Colonic mucosa (tissue), 4 donors: Measurements from ENCODE around the gene FAM114A2. TPM values are rescaled to one million over a fixed set of nuclear protein-coding genes. Genes with fewer than 3 reads are reported as not detected.

Experiments
- DNase-seq: peaks from one replicate; pipeline ENCODE4 v3.0.0-alpha.2; 2020
- H3K27ac ChIP-seq: fragments of 200-600 bp; one replicate; pipeline ENCODE4 v1.8.0; 2021
- H3K27me3 ChIP-seq: fragments of 200-600 bp; one replicate; pipeline ENCODE4 v1.8.0; 2021
- H3K36me3 ChIP-seq: fragments of 200-600 bp; one replicate; pipeline ENCODE4 v1.8.0; 2021
- H3K4me1 ChIP-seq: fragments of 200-600 bp; one replicate; pipeline ENCODE4 v1.8.0; 2021; ENCODE audit warnings: mild to moderate bottlenecking
- H3K4me3 ChIP-seq: fragments of 200-600 bp; one replicate; pipeline ENCODE4 v1.8.0; 2021
- H3K9ac ChIP-seq, 2 donors: one replicate each; pipeline ENCODE4 v1.7.0; 2013; ENCODE audit warnings: control low read depth in 2 of 2, low read depth in 2 of 2, low read length in 2 of 2
- H3K9me3 ChIP-seq: fragments of 200-600 bp; one replicate; pipeline ENCODE4 v1.8.0; 2021
- CTCF ChIP-seq: fragments of 200-600 bp; IDR thresholded peaks from one replicate; pipeline ENCODE4 v1.8.0; 2022; ENCODE audit warnings: antibody characterized with exemption, mild to moderate bottlenecking
- intact Hi-C: fragments of 100-400 bp; cut with DNase I; formaldehyde crosslinking; loops from one replicate; pipeline ENCODE4 v1.14.1; 2022
- total RNA-seq, 2 donors: library from RNA; stranded (reverse); fragmentation: NEBNext Ultra II Directional in 1 of 2; extraction: Animal tissue kit (Norgen Biotek cat#: 25700) in 1 of 2; gene quantifications; one replicate each; pipeline ENCODE4 v1.2.1, GENCODE V29; 2021
- donor health status: healthy.
- donor health status: DM: no; HTN: no; CAD: no.
- donor health status: DM: no; HTN: no; CAD: no.

Gene FAM114A2
- total RNA-seq, 2 donors from 2014 or later: 15.8 to 16.0 TPM

GRCh38 chr5:153979028-153979783, 59.5 kb downstream of the FAM114A2 start:
- Histone ChIP-seq H3K4me3 (no peak overlapping the region), H3K27ac (no peak overlapping the region), H3K27me3 (no peaks in the 10 kb centered on the region), H3K36me3 (no peaks in the 10 kb centered on the region), H3K4me1 (no peaks in the 10 kb centered on the region), H3K9me3 (no peaks in the 10 kb centered on the region), H3K9ac (no peak overlapping the region)
- no peak for DNase-seq
- TF ChIP-seq CTCF: no peak
- intact Hi-C loops: loop anchor here (5.0 to 10.0 kb wide), 3 partner anchors 198 to 646 kb away; no protein-coding TSS in a partner anchor

- no peak overlapping the region for H3K27ac ChIP-seq
- no peaks in the 10 kb centered on the region for H3K9me3 ChIP-seq
- TF ChIP-seq CTCF: no peak
- no peaks in the 10 kb centered on the region for H3K27me3 ChIP-seq
- no peak overlapping the region for H3K9ac ChIP-seq
- H3K36me3 ChIP-seq: no peaks in the 10 kb centered on the region
- no peak overlapping the region for H3K4me3 ChIP-seq
- DNase-seq: no peak
- no peaks in the 10 kb centered on the region for H3K4me1 ChIP-seq
- intact Hi-C loops: loop anchor here (5.0 to 10.0 kb wide), 3 partner anchors 203 to 650 kb away; no protein-coding TSS in a partner anchor
Measured at GRCh38 chr5:153974813-153975163, 63.9 kb downstream of the FAM114A2 start.

DNA sequence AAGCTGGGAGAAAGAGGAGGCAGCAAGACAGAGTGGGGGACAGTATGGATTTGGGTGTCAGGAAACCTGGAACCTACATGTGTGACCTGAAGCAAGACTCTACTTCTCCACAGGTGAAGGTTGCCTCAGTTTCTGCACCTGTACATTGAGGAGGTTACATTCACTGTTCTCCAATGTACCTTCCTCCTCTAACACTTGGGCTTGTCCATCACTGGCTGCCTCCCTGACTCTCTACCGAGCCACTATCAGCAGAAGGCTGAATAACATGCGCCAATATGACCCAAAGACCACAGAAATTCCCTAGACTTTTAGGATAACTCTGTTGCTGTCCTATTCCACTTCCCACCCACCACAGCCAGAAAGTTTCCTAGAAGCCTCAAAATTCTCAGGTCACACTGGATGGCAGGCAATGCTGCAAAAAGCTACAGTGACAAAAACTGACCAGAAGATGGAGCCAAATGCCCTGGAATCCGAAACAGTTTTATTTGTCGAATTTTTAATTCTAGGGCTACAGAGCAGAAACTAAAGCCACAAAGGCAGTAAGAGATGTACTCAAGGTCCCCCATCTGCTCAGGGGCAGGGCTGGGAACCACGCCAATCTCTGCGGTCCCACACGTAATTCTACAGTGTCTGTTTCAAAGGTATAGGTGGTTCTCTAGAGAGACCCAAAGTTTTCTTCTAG, 64.4 kb downstream of the FAM114A2 start:
- DNase-seq: no peak
- H3K4me1 ChIP-seq: no peaks in the 10 kb centered on the region
- TF ChIP-seq CTCF: peak; percentile 62
- H3K4me3 ChIP-seq: no peak overlapping the region
- H3K27ac ChIP-seq: no peak overlapping the region
- intact Hi-C loops: loop anchor here (10.0 kb wide), 2 partner anchors 431 to 651 kb away; no protein-coding TSS in a partner anchor
- no peaks in the 10 kb centered on the region for H3K27me3 ChIP-seq
- no peak overlapping the region for H3K9ac ChIP-seq
- no peaks in the 10 kb centered on the region for H3K36me3 ChIP-seq
- H3K9me3 ChIP-seq: no peaks in the 10 kb centered on the region

DNA sequence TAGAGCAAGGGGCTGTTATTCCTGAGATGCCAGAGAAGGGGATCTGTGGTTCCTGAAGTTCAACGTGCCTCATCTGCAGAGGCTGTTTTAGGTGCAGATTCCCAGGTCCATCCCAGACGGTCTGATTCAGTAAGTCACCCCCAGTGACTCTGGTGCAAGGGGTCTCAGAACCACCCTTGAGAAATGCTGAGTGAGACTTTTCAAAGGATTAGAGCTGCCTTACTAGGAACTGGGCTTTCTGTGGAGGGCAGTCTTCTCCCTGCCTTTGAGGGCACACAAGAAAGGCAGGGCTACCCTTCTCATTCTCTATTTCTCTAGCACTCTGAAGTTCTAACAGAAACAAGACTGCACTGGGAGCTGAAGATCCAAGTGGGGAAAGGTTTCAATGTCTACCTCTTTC, 66.5 kb downstream of the FAM114A2 start:
- Histone ChIP-seq H3K4me1 (no peaks in the 10 kb centered on the region), H3K27ac (no peak overlapping the region), H3K27me3 (no peaks in the 10 kb centered on the region), H3K36me3 (no peaks in the 10 kb centered on the region), H3K4me3 (no peak overlapping the region), H3K9ac (no peak overlapping the region), H3K9me3 (no peaks in the 10 kb centered on the region)
- no peak for DNase-seq
- no peak for TF ChIP-seq CTCF
- intact Hi-C loops: loop anchor here (10.0 kb wide), 2 partner anchors 433 to 653 kb away; no protein-coding TSS in a partner anchor

GRCh38 chr5:153970496-153970895, 68.2 kb downstream of the FAM114A2 start:
- intact Hi-C loops: loop anchor here (10.0 kb wide), 2 partner anchors 434 to 654 kb away; no protein-coding TSS in a partner anchor
- H3K4me3 ChIP-seq: no peak overlapping the region
- H3K9ac ChIP-seq: no peak overlapping the region
- no peak for DNase-seq
- H3K27me3 ChIP-seq: no peaks in the 10 kb centered on the region
- H3K36me3 ChIP-seq: no peaks in the 10 kb centered on the region
- no peaks in the 10 kb centered on the region for H3K9me3 ChIP-seq
- H3K4me1 ChIP-seq: no peaks in the 10 kb centered on the region
- no peak for TF ChIP-seq CTCF
- H3K27ac ChIP-seq: no peak overlapping the region
